OCI-LY1 (cell line): ENCODE data around the gene OR2V1.

Experiments used
- H2AFZ ChIP-seq: fragments of 200-600 bp; sonication (generic), shearing (Covaris generic); 2 replicates; pipeline ENCODE4 v1.6.0; 2014; ENCODE audit warnings: antibody characterized with exemption, mild to moderate bottlenecking, low read length
- H3F3A ChIP-seq: fragments of 200-600 bp; sonication (generic), shearing (Covaris generic); 2 replicates; pipeline ENCODE4 v1.6.0; 2014; ENCODE audit warnings: mild to moderate bottlenecking, antibody characterized with exemption, low read length, moderate library complexity; ENCODE audit not compliant: insufficient read depth
- H3K27ac ChIP-seq: fragments of 200-600 bp; sonication (generic); 2 replicates; pipeline ENCODE4 v1.5.1; 2014; ENCODE audit warnings: low read length, mixed run types, mild to moderate bottlenecking, low read depth; ENCODE audit not compliant: poor library complexity, severe bottlenecking
- H3K27me3 ChIP-seq: fragments of 200-600 bp; sonication (generic); 2 replicates; pipeline ENCODE4 v1.6.0; 2014; ENCODE audit warnings: antibody characterized with exemption, mild to moderate bottlenecking, low read length, moderate library complexity; ENCODE audit not compliant: insufficient read depth
- H3K36me3 ChIP-seq: fragments of 200-600 bp; sonication (generic); 2 replicates; pipeline ENCODE4 v1.6.1; 2014; ENCODE audit warnings: mild to moderate bottlenecking, antibody characterized with exemption, low read length, moderate library complexity, mixed read lengths; ENCODE audit not compliant: insufficient read depth
- H3K4me1 ChIP-seq: fragments of 200-600 bp; sonication (generic); 2 replicates; pipeline ENCODE4 v1.5.1; 2014; ENCODE audit warnings: mild to moderate bottlenecking, low read length, moderate library complexity; ENCODE audit not compliant: insufficient read depth, severe bottlenecking
- H3K4me2 ChIP-seq: fragments of 200-600 bp; sonication (generic), shearing (Covaris generic); 2 replicates; pipeline ENCODE4 v1.6.1; 2014; ENCODE audit warnings: low read length
- H3K4me3 ChIP-seq: fragments of 200-600 bp; sonication (generic); 2 replicates; pipeline ENCODE4 v1.5.1; 2014; ENCODE audit warnings: low read length, low read depth, mild to moderate bottlenecking, mixed read lengths; ENCODE audit not compliant: poor library complexity, severe bottlenecking
- H3K79me2 ChIP-seq: fragments of 200-600 bp; shearing (Covaris generic); 2 replicates; pipeline ENCODE4 v1.6.1; 2016; ENCODE audit warnings: mixed run types, low read length, mixed read lengths; ENCODE audit not compliant: insufficient read depth
- H3K9ac ChIP-seq: fragments of 200-600 bp; sonication (generic), shearing (Covaris generic); 2 replicates; pipeline ENCODE4 v1.6.1; 2014; ENCODE audit warnings: mild to moderate bottlenecking, low read length, mixed read lengths
- H3K9me2 ChIP-seq: fragments of 200-600 bp; sonication (generic), shearing (Covaris generic); 2 replicates; pipeline ENCODE4 v1.6.1; 2014; ENCODE audit warnings: low read depth, mild to moderate bottlenecking, low read length, mixed read lengths
- H3K9me3 ChIP-seq: fragments of 200-600 bp; shearing (Covaris generic); 2 replicates; pipeline ENCODE4 v1.6.1; 2014; ENCODE audit warnings: low read length, mixed read lengths
- H4K20me1 ChIP-seq: fragments of 200-600 bp; sonication (generic), shearing (Covaris generic); 2 replicates; pipeline ENCODE4 v1.6.0; 2016; ENCODE audit warnings: mild to moderate bottlenecking, low read length; ENCODE audit not compliant: insufficient read depth
- CTCF ChIP-seq: fragments of 200-600 bp; sonication (generic), shearing (Covaris generic); IDR thresholded peaks from 2 replicates; pipeline ENCODE4 v1.5.1; 2017; ENCODE audit warnings: mild to moderate bottlenecking, antibody characterized with exemption, low read length, moderate library complexity, mixed read lengths
- EZH2 ChIP-seq: fragments of 200-600 bp; sonication (generic), shearing (Covaris generic); IDR thresholded peaks from 2 replicates; pipeline ENCODE4 v1.8.0; 2017; ENCODE audit warnings: borderline replicate concordance, mixed run types, mild to moderate bottlenecking, antibody characterized with exemption, low read length, moderate library complexity, mixed read lengths

The OR2V1 gene

GRCh38 chr5:181120306-181120705 is 10.7 kb downstream of the OR2V1 start:
- Histone ChIP-seq H3K79me2 (no peaks in the 10 kb centered on the region), H3F3A (no peaks in the 10 kb centered on the region), H3K9ac (no peak overlapping the region), H3K9me2 (no peaks in the 10 kb centered on the region), H3K27me3 (peaks cover 8% of the 10 kb centered on the region; the same call in 1 of the 2 replicates), H4K20me1 (no peaks in the 10 kb centered on the region), H3K4me2 (no peak overlapping the region), H3K36me3 (no peaks in the 10 kb centered on the region), H3K9me3 (no peaks in the 10 kb centered on the region), H3K4me3 (no peak overlapping the region), H2AFZ (no peak overlapping the region), H3K4me1 (no peaks in the 10 kb centered on the region), H3K27ac (no peak overlapping the region)
- TF ChIP-seq CTCF (no peak), EZH2 (no peak)

- Histone ChIP-seq H3K4me3 (no peak overlapping the region), H3K4me1 (no peaks in the 10 kb centered on the region), H3K27ac (no peak overlapping the region), H3K27me3 (peaks cover 20% of the 10 kb centered on the region; the same call in 1 of the 2 replicates), H3F3A (no peaks in the 10 kb centered on the region), H3K9me2 (no peaks in the 10 kb centered on the region), H2AFZ (no peak overlapping the region), H3K9ac (no peak overlapping the region), H4K20me1 (no peaks in the 10 kb centered on the region), H3K4me2 (no peak overlapping the region), H3K9me3 (peaks cover 6% of the 10 kb centered on the region; the same call in 1 of the 2 replicates), H3K79me2 (no peaks in the 10 kb centered on the region), H3K36me3 (no peaks in the 10 kb centered on the region; the same call in 1 of the 2 replicates)
- no peak for TF ChIP-seq EZH2
- no peak for TF ChIP-seq CTCF
Measured at GRCh38 chr5:181119105-181119504, 11.9 kb downstream of the OR2V1 start.

- Histone ChIP-seq H3K4me1 (no peaks in the 10 kb centered on the region), H3K4me3 (no peak overlapping the region), H3K36me3 (no peaks in the 10 kb centered on the region; the same call in 1 of the 2 replicates), H3K79me2 (no peaks in the 10 kb centered on the region), H4K20me1 (no peaks in the 10 kb centered on the region), H3K9me3 (peaks cover 6% of the 10 kb centered on the region; the same call in 1 of the 2 replicates), H3K4me2 (no peak overlapping the region), H3K27me3 (peaks cover 22% of the 10 kb centered on the region; the same call in 1 of the 2 replicates), H3K9me2 (no peaks in the 10 kb centered on the region), H3F3A (no peaks in the 10 kb centered on the region), H3K9ac (no peak overlapping the region), H2AFZ (no peak overlapping the region), H3K27ac (no peak overlapping the region)
- no peak for TF ChIP-seq CTCF
- TF ChIP-seq EZH2, result no peak
Measured at GRCh38 chr5:181118369-181118768, 12.6 kb downstream of the OR2V1 start.
